Measurements from ENCODE around the gene KCNAB2.

Gene KCNAB2

DNA sequence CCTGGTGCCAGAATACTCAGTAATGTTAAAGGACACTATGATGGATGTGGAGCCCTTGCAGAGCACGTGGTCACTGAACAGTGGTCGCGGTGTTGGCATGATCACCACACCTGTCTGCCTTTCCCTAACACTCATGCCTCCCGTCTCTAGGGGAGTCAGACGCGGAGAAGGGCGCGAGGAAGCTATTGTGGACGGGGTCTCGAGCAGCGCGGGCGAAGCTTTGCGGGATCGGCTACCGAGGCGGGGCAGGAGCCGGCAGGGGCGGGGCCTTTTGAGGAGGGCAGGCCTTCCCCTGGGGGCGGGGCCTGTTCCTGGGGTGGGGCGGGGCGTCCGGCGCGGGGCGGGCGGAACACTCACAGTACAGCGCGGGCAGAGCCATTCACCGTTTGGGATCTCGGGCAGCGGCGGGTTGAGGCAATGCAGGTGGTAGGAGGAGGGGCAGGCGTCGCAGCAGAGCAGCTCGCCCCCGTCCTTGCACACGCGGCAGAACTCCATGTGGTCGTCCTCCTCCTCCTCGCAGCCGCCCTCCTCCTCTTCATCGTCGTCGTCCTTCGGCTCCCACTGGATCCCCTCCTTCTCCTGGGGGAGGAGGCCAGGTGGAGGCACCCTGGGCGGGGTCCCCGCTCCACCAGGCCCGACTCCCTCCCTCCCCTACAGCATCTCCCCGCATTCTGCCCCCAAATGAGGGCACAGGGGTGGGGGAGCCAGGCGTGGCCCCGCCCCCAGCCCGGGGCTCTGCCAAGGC is 103.0 kb downstream of the KCNAB2 start:
- TF ChIP-seq OSR1 (CRISPR knock-in tag; IDR thresholded peaks at IDR 0.05) (no peak), ISL1 (CRISPR knock-in tag; IDR thresholded peaks at IDR 0.05) (no peak), ZNF565 (CRISPR knock-in tag; conservative IDR thresholded peaks at IDR 0.05; ENCODE audit: low read depth) (no peak), ZFP30 (CRISPR knock-in tag; IDR thresholded peaks at IDR 0.05) (no peak), SNAI2 (CRISPR knock-in tag; IDR thresholded peaks at IDR 0.05) (no peak), ZC3H10 (CRISPR knock-in tag; IDR thresholded peaks at IDR 0.05) (no peak), RARB (CRISPR knock-in tag; IDR thresholded peaks at IDR 0.05) (no peak), BACH2 (CRISPR knock-in tag; IDR thresholded peaks at IDR 0.05; ENCODE audit: borderline replicate concordance) (no peak), TOX (CRISPR knock-in tag; IDR thresholded peaks at IDR 0.05; ENCODE audit: borderline replicate concordance) (no peak)
- TF ChIP-seq, protein P1, sequence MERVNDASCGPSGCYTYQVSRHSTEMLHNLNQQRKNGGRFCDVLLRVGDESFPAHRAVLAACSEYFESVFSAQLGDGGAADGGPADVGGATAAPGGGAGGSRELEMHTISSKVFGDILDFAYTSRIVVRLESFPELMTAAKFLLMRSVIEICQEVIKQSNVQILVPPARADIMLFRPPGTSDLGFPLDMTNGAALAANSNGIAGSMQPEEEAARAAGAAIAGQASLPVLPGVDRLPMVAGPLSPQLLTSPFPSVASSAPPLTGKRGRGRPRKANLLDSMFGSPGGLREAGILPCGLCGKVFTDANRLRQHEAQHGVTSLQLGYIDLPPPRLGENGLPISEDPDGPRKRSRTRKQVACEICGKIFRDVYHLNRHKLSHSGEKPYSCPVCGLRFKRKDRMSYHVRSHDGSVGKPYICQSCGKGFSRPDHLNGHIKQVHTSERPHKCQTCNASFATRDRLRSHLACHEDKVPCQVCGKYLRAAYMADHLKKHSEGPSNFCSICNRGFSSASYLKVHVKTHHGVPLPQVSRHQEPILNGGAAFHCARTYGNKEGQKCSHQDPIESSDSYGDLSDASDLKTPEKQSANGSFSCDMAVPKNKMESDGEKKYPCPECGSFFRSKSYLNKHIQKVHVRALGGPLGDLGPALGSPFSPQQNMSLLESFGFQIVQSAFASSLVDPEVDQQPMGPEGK (CRISPR knock-in tag; IDR thresholded peaks at IDR 0.05; ENCODE audit: borderline replicate concordance), result no peak
- TF ChIP-seq, protein P2, sequence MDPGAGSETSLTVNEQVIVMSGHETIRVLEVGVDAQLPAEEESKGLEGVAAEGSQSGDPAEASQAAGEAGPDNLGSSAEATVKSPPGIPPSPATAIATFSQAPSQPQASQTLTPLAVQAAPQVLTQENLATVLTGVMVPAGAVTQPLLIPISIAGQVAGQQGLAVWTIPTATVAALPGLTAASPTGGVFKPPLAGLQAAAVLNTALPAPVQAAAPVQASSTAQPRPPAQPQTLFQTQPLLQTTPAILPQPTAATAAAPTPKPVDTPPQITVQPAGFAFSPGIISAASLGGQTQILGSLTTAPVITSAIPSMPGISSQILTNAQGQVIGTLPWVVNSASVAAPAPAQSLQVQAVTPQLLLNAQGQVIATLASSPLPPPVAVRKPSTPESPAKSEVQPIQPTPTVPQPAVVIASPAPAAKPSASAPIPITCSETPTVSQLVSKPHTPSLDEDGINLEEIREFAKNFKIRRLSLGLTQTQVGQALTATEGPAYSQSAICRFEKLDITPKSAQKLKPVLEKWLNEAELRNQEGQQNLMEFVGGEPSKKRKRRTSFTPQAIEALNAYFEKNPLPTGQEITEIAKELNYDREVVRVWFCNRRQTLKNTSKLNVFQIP (CRISPR knock-in tag; IDR thresholded peaks at IDR 0.05; ENCODE audit: borderline replicate concordance, low read depth), result no peak
- no peak for ATAC-seq

DNA sequence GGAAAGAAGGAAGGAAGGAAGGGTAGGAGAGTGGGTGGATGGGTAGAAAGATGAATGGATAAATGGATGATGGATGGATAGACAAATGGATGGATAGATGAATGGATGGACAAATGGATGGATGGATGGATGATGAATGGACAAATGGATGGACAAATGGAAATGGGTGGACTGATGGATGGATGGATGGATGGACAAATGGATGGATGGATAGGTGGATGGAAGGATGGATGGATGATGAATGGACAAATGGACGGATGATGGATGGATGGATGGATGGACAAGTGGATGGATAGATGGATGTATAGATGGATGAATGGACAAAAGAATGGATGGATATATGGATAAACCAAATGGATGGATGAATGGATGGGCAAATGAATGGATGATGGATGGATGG is 103.9 kb downstream of the KCNAB2 start:
- no peak for TF ChIP-seq ZNF70 (CRISPR knock-in tag; IDR thresholded peaks at IDR 0.05)
- TF ChIP-seq ESRRG (CRISPR knock-in tag; IDR thresholded peaks at IDR 0.05), result no peak
- TF ChIP-seq PPARA (CRISPR knock-in tag; IDR thresholded peaks at IDR 0.05; ENCODE audit: borderline replicate concordance), result no peak
- TF ChIP-seq, protein P1 (CRISPR knock-in tag; IDR thresholded peaks at IDR 0.05; ENCODE audit: borderline replicate concordance), result no peak
- TF ChIP-seq ZFP3 (CRISPR knock-in tag; IDR thresholded peaks at IDR 0.05), result no peak
- TF ChIP-seq ZNF8 (CRISPR knock-in tag; IDR thresholded peaks at IDR 0.05), result no peak
- no peak for TF ChIP-seq TOX (CRISPR knock-in tag; IDR thresholded peaks at IDR 0.05; ENCODE audit: borderline replicate concordance)
- TF ChIP-seq ZFP30 (CRISPR knock-in tag; IDR thresholded peaks at IDR 0.05), result no peak
- TF ChIP-seq, protein P2 (CRISPR knock-in tag; IDR thresholded peaks at IDR 0.05; ENCODE audit: borderline replicate concordance, low read depth), result no peak
- TF ChIP-seq ISL1 (CRISPR knock-in tag; IDR thresholded peaks at IDR 0.05), result no peak
- no peak for TF ChIP-seq GLIS3 (CRISPR knock-in tag; IDR thresholded peaks at IDR 0.05)
- TF ChIP-seq ARNTL (CRISPR knock-in tag; IDR thresholded peaks at IDR 0.05; ENCODE audit: borderline replicate concordance, low read depth), result no peak
- TF ChIP-seq, protein P3, sequence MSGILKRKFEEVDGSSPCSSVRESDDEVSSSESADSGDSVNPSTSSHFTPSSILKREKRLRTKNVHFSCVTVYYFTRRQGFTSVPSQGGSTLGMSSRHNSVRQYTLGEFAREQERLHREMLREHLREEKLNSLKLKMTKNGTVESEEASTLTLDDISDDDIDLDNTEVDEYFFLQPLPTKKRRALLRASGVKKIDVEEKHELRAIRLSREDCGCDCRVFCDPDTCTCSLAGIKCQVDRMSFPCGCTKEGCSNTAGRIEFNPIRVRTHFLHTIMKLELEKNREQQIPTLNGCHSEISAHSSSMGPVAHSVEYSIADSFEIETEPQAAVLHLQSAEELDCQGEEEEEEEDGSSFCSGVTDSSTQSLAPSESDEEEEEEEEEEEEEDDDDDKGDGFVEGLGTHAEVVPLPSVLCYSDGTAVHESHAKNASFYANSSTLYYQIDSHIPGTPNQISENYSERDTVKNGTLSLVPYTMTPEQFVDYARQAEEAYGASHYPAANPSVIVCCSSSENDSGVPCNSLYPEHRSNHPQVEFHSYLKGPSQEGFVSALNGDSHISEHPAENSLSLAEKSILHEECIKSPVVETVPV (CRISPR knock-in tag; IDR thresholded peaks at IDR 0.05), result no peak
- TF ChIP-seq ZNF565 (CRISPR knock-in tag; conservative IDR thresholded peaks at IDR 0.05; ENCODE audit: low read depth), result no peak
- TF ChIP-seq SNAI2 (CRISPR knock-in tag; IDR thresholded peaks at IDR 0.05), result no peak
- TF ChIP-seq BACH2 (CRISPR knock-in tag; IDR thresholded peaks at IDR 0.05; ENCODE audit: borderline replicate concordance), result no peak
- TF ChIP-seq, protein P4, sequence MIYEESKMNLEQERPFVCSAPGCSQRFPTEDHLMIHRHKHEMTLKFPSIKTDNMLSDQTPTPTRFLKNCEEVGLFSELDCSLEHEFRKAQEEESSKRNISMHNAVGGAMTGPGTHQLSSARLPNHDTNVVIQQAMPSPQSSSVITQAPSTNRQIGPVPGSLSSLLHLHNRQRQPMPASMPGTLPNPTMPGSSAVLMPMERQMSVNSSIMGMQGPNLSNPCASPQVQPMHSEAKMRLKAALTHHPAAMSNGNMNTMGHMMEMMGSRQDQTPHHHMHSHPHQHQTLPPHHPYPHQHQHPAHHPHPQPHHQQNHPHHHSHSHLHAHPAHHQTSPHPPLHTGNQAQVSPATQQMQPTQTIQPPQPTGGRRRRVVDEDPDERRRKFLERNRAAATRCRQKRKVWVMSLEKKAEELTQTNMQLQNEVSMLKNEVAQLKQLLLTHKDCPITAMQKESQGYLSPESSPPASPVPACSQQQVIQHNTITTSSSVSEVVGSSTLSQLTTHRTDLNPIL (CRISPR knock-in tag; IDR thresholded peaks at IDR 0.05; ENCODE audit: low read depth), result no peak
- no peak for TF ChIP-seq CSDC2 (CRISPR knock-in tag; IDR thresholded peaks at IDR 0.05)
- no peak for TF ChIP-seq OSR1 (CRISPR knock-in tag; IDR thresholded peaks at IDR 0.05)
- TF ChIP-seq ZC3H10 (CRISPR knock-in tag; IDR thresholded peaks at IDR 0.05), result no peak
- no peak for ATAC-seq

Data from SK-N-SH treated with all-trans-retinoic acid at 6 μM for 48 hours (cell line).